Caco-2 (cell line): ENCODE results near the gene DLG4. TPM values are rescaled to one million over a fixed set of nuclear protein-coding genes. Genes with fewer than 3 reads are reported as not detected.

Experiments
- BruUV-seq: library from RNA; stranded (reverse); fragments of 400-500 nt; replicated peaks from 2 replicates; lab custom pipeline; 2021; lab: Mats Ljungman, UMichigan
- CTCF ChIA-PET: fragments of 300-600 bp; sonication (Branson Sonifier 250); formaldehyde crosslinking; loops from one replicate; lab custom pipeline; 2022; ENCODE audit warnings: antibody characterized with exemption; lab: Charles Lee
- POLR2A ChIA-PET: fragments of 300-600 bp; sonication (Branson Sonifier 250); formaldehyde crosslinking; loops from one replicate; lab custom pipeline; 2022; ENCODE audit warnings: antibody characterized with exemption; lab: Charles Lee
- DNase-seq, 2 experiments: peaks; one replicate each; pipeline versions ENCODE4 v3.0.0 to v3.0.0-alpha.2; 2020 to 2022
- H3K27me3 ChIP-seq: replicated peaks from 2 replicates; pipeline ENCODE4 v1.6.0; 2011; ENCODE audit warnings: low read length; ENCODE audit not compliant: control insufficient read depth, insufficient read depth
- H3K36me3 ChIP-seq: 2 replicates; pipeline ENCODE4 v1.5.1; 2011; ENCODE audit warnings: low read length; ENCODE audit not compliant: control insufficient read depth, insufficient read depth
- H3K4me1 ChIP-seq: fragments of 250-450 bp; sonication (Bioruptor Pico); 2 replicates; pipeline ENCODE4 v1.5.1; 2020; ENCODE audit warnings: mild to moderate bottlenecking
- H3K4me3 ChIP-seq: 2 replicates; pipeline ENCODE4 v1.5.1; 2011; ENCODE audit warnings: low read depth, mild to moderate bottlenecking, control low read depth, low read length
- H3K9me3 ChIP-seq: fragments of 250-450 bp; sonication (Bioruptor Pico); 2 replicates; pipeline ENCODE4 v1.5.1; 2020; ENCODE audit warnings: mild to moderate bottlenecking, moderate library complexity
- H3K27ac Mint-ChIP-seq: one replicate; pipeline ENCODE4 v1.8.0; 2022; ENCODE audit warnings: mixed read lengths; ENCODE audit not compliant: unreplicated experiment
- H3K27me3 Mint-ChIP-seq: one replicate; pipeline ENCODE4 v1.8.0; 2022; ENCODE audit warnings: mixed read lengths; ENCODE audit not compliant: insufficient read depth, unreplicated experiment
- H3K36me3 Mint-ChIP-seq: one replicate; pipeline ENCODE4 v1.8.0; 2022; ENCODE audit warnings: mild to moderate bottlenecking, mixed read lengths; ENCODE audit not compliant: insufficient read depth, unreplicated experiment
- H3K4me1 Mint-ChIP-seq: one replicate; pipeline ENCODE4 v1.8.0; 2022; ENCODE audit warnings: low read depth, mixed read lengths; ENCODE audit not compliant: unreplicated experiment
- H3K4me3 Mint-ChIP-seq: one replicate; pipeline ENCODE4 v1.8.0; 2022; ENCODE audit warnings: mild to moderate bottlenecking, moderate library complexity, mixed read lengths; ENCODE audit not compliant: unreplicated experiment
- H3K9me3 Mint-ChIP-seq: one replicate; pipeline ENCODE4 v1.8.0; 2022; ENCODE audit warnings: mixed read lengths; ENCODE audit not compliant: unreplicated experiment
- CTCF ChIP-seq, 2 experiments: fragments of 200-600 bp in 1 of 2; IDR thresholded peaks; 1 replicate in 1 of 2; 2 replicates in 1 of 2; pipeline versions ENCODE4 v1.5.1 to v1.8.0; 2011 to 2022; ENCODE audit warnings: antibody characterized with exemption in 1 of 2, control low read depth in 1 of 2, inconsistent platforms in 1 of 2, low read depth in 1 of 2, low read length in 1 of 2, mild to moderate bottlenecking in 1 of 2, moderate library complexity in 1 of 2; ENCODE audit not compliant: insufficient read depth in 1 of 2, severe bottlenecking in 1 of 2, unreplicated experiment in 1 of 2
- intact Hi-C: fragments of 100-400 bp; cut with micrococcal nuclease; formaldehyde crosslinking; loops from one replicate; pipeline ENCODE4 v1.10.0; 2022; ENCODE audit not compliant: unreplicated experiment
- total RNA-seq: library from RNA; stranded (reverse); gene quantifications from 2 replicates; pipeline ENCODE4 v1.2.3, GENCODE V29; 2022

The DLG4 gene
- total RNA-seq, 1 experiment from 2014 or later: 0.98 TPM

GRCh38 chr17:7262935-7263800 is 43.5 kb upstream of the DLG4 start:
- Mint-ChIP-seq H3K4me1 (peaks cover 9% of the 10 kb centered on the region), H3K27ac (peak overlapping the region; percentile 97), H3K27me3 (no peaks in the 10 kb centered on the region), H3K36me3 (peaks cover 56% of the 10 kb centered on the region), H3K9me3 (no peaks in the 10 kb centered on the region), H3K4me3 (peak overlapping the region; percentile 99)
- TSS peak; percentile 11 for BruUV-seq
- H3K4me1 ChIP-seq: peaks cover 26% of the 10 kb centered on the region
- ChIA-PET CTCF (no interaction called here), POLR2A (interaction anchor here (0.7 kb wide), 2 partner anchors 131 to 359 kb away, joined by 5 to 7 read pairs; partner anchors contain the start of gene PLSCR3)
- peak overlapping the region; percentile 61 for H3K4me3 ChIP-seq
- H3K27me3 ChIP-seq: no peaks in the 10 kb centered on the region
- no peaks in the 10 kb centered on the region for H3K9me3 ChIP-seq
- DNase-seq: peak; percentile 65 to 82
- TF ChIP-seq CTCF (IDR thresholded peaks at IDR 0.05; ENCODE audit: insufficient read depth in 1 of 2, low read depth in 1 of 2, low read length in 1 of 2, severe bottlenecking in 1 of 2, unreplicated experiment in 1 of 2): no peak
- intact Hi-C loops: no loop called here
- H3K36me3 ChIP-seq: peaks cover 2% of the 10 kb centered on the region

GRCh38 chr17:7262192-7262934 is 42.7 kb upstream of the DLG4 start, which contains the start of gene CLDN7:
Gene CLDN7, minus strand, starts transcription at chr17:7262478. Its CDS starts 435 bp downstream, at chr17:7262043.
- peaks cover 63% of the 10 kb centered on the region for H3K36me3 Mint-ChIP-seq
- no peaks in the 10 kb centered on the region for H3K9me3 Mint-ChIP-seq
- ChIA-PET CTCF (no interaction called here), POLR2A (interaction anchor here (0.7 kb wide), 1 partner anchor 237 kb away, joined by 4 read pairs; no protein-coding TSS in a partner anchor)
- intact Hi-C loops: no loop called here
- Histone ChIP-seq H3K27me3 (no peaks in the 10 kb centered on the region), H3K9me3 (no peaks in the 10 kb centered on the region), H3K4me3 (peak within 1 kb of the TSS; percentile 98), H3K36me3 (peaks cover 2% of the 10 kb centered on the region), H3K4me1 (peaks cover 26% of the 10 kb centered on the region)
- H3K4me3 Mint-ChIP-seq: peak within 1 kb of the TSS; percentile 99
- DNase-seq: peak; percentile 92 to 95
- H3K4me1 Mint-ChIP-seq: peaks cover 9% of the 10 kb centered on the region
- no TSS peak for BruUV-seq
- H3K27me3 Mint-ChIP-seq: no peaks in the 10 kb centered on the region
- peak in 1 of 2 experiments; percentile 46 for TF ChIP-seq CTCF (IDR thresholded peaks at IDR 0.05; ENCODE audit: insufficient read depth in 1 of 2, low read depth in 1 of 2, low read length in 1 of 2, severe bottlenecking in 1 of 2, unreplicated experiment in 1 of 2)
- peak within 1 kb of the TSS; percentile 97 for H3K27ac Mint-ChIP-seq
